WI38 (cell line): Measurements from ENCODE around the gene DNPH1.

Source experiments
- H3K4me3 ChIP-seq: 2 replicates; pipeline ENCODE4 v1.5.1; 2011; ENCODE audit warnings: low read depth, mild to moderate bottlenecking, control low read depth, low read length
- TF ChIP-seq, protein P1 (sequence below): IDR thresholded peaks from 2 replicates; pipeline ENCODE4 v1.5.1; 2012; ENCODE audit warnings: low read depth, mild to moderate bottlenecking, control low read depth, low read length

Gene DNPH1

GRCh38 chr6:43268782-43269272, 39.5 kb upstream of the DNPH1 start:
- TF ChIP-seq, protein P1, sequence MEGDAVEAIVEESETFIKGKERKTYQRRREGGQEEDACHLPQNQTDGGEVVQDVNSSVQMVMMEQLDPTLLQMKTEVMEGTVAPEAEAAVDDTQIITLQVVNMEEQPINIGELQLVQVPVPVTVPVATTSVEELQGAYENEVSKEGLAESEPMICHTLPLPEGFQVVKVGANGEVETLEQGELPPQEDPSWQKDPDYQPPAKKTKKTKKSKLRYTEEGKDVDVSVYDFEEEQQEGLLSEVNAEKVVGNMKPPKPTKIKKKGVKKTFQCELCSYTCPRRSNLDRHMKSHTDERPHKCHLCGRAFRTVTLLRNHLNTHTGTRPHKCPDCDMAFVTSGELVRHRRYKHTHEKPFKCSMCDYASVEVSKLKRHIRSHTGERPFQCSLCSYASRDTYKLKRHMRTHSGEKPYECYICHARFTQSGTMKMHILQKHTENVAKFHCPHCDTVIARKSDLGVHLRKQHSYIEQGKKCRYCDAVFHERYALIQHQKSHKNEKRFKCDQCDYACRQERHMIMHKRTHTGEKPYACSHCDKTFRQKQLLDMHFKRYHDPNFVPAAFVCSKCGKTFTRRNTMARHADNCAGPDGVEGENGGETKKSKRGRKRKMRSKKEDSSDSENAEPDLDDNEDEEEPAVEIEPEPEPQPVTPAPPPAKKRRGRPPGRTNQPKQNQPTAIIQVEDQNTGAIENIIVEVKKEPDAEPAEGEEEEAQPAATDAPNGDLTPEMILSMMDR, result no peak
- no peak overlapping the region for H3K4me3 ChIP-seq

DNA sequence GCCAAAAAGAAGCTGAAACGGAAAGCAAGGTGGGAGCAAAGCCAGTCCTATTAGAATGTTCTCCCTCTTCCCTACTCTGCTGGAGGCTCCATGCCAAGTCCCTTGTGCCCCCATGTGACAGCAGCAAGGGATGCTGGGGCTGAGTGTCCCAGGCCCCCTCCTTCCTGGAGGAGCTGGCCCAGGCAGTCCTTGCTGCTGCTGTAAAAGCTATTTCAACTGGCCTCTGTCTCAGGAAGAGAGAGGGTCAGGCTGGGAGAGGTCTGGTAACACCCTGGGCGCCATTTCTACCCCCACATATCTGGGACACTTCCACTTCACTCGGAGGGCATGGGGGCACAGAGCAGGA, 39.0 kb upstream of the DNPH1 start:
- TF ChIP-seq, protein P1, result no peak
- H3K4me3 ChIP-seq, result no peak overlapping the region

- H3K4me3 ChIP-seq, result no peak overlapping the region
- TF ChIP-seq, protein P1, result no peak
Measured at GRCh38 chr6:43267619-43268354, 38.5 kb upstream of the DNPH1 start.

- H3K4me3 ChIP-seq, result no peak overlapping the region
- TF ChIP-seq, protein P1, result no peak
Measured at GRCh38 chr6:43265564-43265963, 36.3 kb upstream of the DNPH1 start.

GRCh38 chr6:43264599-43265145, 35.4 kb upstream of the DNPH1 start:
- H3K4me3 ChIP-seq, result no peak overlapping the region
- TF ChIP-seq, protein P1, result no peak

DNA sequence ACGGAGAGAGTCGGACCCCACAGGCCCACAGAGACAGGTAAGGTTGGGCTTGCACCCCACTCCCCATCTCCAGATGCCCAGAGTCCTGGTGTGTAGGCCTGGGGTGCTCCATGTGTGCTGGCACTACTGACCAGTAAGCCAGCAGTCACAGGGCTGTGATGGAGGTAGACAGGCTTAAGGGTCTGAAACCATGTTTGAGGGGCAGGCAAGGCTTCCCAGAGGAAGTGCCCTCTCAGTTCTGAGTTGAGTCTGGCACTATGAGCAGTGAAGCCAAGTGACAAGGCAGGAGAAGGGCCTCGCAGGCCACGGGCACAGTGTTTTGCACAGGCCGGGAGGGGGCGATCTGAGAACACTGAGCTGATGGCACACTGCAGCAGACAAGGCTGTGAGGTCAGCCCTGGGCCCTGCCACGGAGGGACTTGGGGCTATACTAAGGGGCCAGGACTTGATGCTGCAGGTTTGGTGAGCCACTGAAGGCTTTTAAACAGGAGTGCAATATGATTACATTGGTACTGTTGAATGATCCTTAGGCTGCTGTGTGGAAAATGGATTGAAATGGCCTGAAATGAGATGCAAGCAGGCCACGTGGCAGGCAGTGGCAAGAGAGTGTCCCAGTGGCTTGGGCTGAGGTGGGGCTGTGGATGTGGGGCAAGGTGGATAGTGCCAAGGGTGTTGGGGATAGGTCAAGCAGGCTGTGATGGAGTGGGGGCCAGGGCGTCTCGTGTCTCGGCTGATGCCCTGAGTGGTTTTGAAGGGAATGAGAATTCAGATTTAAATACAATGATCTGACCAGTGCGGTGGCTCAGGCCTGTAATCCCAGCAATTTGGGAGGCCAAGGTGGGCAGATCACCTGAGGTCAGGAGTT, 34.3 kb upstream of the DNPH1 start:
- TF ChIP-seq, protein P1, result peak; percentile 78
- no peak overlapping the region for H3K4me3 ChIP-seq
